HUES64 (cell line): Measurements from ENCODE around the gene OPN1LW.
"Not testable (repeated sequence)": the region's sequence is repeated elsewhere in the genome, so short reads cannot be mapped to it uniquely, and the experiment has no call there.

ENCODE experiments used
- H3K27ac ChIP-seq: 2 replicates; pipeline ENCODE4 v1.7.0; 2013; ENCODE audit warnings: low read depth, low read length, inconsistent platforms
- H3K27me3 ChIP-seq: 2 replicates; pipeline ENCODE4 v1.6.1; 2013; ENCODE audit warnings: mild to moderate bottlenecking, low read length; ENCODE audit not compliant: insufficient read depth
- H3K36me3 ChIP-seq: 2 replicates; pipeline ENCODE4 v1.6.1; 2013; ENCODE audit warnings: mild to moderate bottlenecking, low read length; ENCODE audit not compliant: insufficient read depth
- H3K4me1 ChIP-seq: 2 replicates; pipeline ENCODE4 v1.6.1; 2013; ENCODE audit warnings: mild to moderate bottlenecking, low read length, moderate library complexity; ENCODE audit not compliant: insufficient read depth
- H3K4me3 ChIP-seq: 2 replicates; pipeline ENCODE4 v1.5.1; 2013; ENCODE audit warnings: mild to moderate bottlenecking, low read length, moderate library complexity
- H3K9ac ChIP-seq: 2 replicates; pipeline ENCODE4 v1.6.1; 2013; ENCODE audit warnings: mild to moderate bottlenecking, low read depth, low read length
- H3K9me3 ChIP-seq: 2 replicates; pipeline ENCODE4 v1.6.1; 2013; ENCODE audit warnings: low read depth, low read length; ENCODE audit not compliant: insufficient read depth
- WGBS: fragments of 150-250, 120-280 bp; methylation state at CpG from one replicate; pipeline ENCODE4 v1.1.7; 2013; ENCODE audit warnings: missing lambda C conversion rate; 5-methylcytosine and 5-hydroxymethylcytosine counted together

Gene OPN1LW

GRCh38 chrX:154164902-154165301 lies 20.9 kb downstream of the OPN1LW start:
- no CpG with 5 or more reads among the region's 8 CpGs for WGBS
- not testable (repeated sequence) for H3K4me3 ChIP-seq, H3K9ac ChIP-seq, H3K36me3 ChIP-seq, H3K9me3 ChIP-seq, H3K27ac ChIP-seq, H3K27me3 ChIP-seq, H3K4me1 ChIP-seq

DNA sequence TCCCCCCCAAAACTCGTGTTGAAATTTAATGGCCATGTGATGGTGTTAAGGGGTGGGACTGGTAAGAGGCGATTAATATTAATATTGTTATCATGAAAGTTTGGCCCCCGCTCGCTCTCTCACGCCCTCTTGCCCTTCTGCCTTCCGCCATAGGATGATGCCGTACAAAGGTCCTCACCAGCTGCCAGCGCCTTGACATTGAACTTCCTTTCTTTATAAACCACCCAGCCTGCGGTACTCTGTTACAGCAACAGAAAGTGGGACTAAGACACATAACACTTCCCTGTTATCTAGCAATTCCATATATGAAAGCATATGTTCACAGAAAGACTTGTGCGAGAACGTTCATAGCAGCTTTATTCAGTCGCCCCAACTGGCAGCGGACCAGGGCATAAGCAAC lies 24.3 kb downstream of the OPN1LW start:
- WGBS: no CpG with 5 or more reads among the region's 13 CpGs
- not testable (repeated sequence) for H3K9me3 ChIP-seq, H3K9ac ChIP-seq, H3K36me3 ChIP-seq, H3K27ac ChIP-seq, H3K4me3 ChIP-seq, H3K27me3 ChIP-seq, H3K4me1 ChIP-seq

DNA sequence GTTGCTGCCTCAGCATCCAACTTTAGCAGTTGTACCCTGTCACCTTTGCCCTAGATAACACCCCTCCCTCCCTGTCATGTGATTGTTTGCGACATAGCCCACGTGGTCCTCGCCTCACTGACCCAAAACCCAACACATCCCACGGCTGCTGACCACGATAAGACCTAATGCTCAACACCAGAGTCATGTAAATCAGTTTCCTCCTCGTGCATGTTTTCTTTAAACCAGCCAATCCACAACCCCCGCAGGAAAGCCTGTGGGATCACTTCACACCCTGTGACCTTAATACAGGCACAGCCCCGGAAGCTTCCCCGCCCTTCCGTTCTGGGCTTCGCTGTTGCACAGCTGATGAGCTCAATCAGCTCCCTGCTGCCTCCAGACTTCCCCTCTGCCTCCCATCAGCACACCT lies 28.5 kb downstream of the OPN1LW start:
- not testable (repeated sequence) for H3K9me3 ChIP-seq, H3K27me3 ChIP-seq, H3K36me3 ChIP-seq, H3K4me3 ChIP-seq, H3K9ac ChIP-seq, H3K4me1 ChIP-seq, H3K27ac ChIP-seq
- WGBS: no CpG with 5 or more reads among the region's 11 CpGs

DNA sequence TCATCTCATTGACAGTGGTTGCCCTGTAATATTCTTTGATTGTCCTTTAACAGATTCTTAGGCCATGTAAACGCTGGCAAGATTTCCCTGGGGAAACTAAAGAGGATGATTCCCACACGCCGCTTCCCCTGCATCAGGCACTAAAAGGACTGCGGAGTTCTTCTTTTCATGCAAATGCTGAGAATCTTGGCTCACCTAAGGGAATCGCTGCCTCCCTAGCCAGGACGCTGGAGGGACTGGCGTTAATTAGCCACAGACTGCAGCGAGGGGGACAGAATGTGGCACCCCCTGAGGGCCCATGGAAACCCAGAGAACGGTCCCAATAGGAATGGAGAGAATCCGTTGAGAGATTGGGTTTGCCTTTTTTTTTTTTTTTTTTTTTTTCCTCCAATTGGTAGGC lies 30.3 kb downstream of the OPN1LW start:
- WGBS: no CpG with 5 or more reads among the region's 10 CpGs
- not testable (repeated sequence) for H3K4me1 ChIP-seq, H3K9me3 ChIP-seq, H3K4me3 ChIP-seq, H3K27me3 ChIP-seq, H3K27ac ChIP-seq, H3K36me3 ChIP-seq, H3K9ac ChIP-seq

- H3K9me3 ChIP-seq, H3K27ac ChIP-seq, H3K9ac ChIP-seq, H3K4me3 ChIP-seq, H3K36me3 ChIP-seq, H3K4me1 ChIP-seq, H3K27me3 ChIP-seq: not testable (repeated sequence)
- no CpG with 5 or more reads among the region's 14 CpGs for WGBS
Measured at GRCh38 chrX:154182296-154182695, 38.3 kb downstream of the OPN1LW start, which contains the start of gene OPN1MW. Gene OPN1MW (plus strand): TSS chrX:154182596. CDS start chrX:154182678, 82 bp downstream.

- not testable (repeated sequence) for H3K9ac ChIP-seq, H3K4me1 ChIP-seq, H3K27me3 ChIP-seq, H3K27ac ChIP-seq, H3K9me3 ChIP-seq, H3K36me3 ChIP-seq, H3K4me3 ChIP-seq
- WGBS: no CpG with 5 or more reads among the region's 8 CpGs
Measured at GRCh38 chrX:154183794-154184193, 39.8 kb downstream of the OPN1LW start.

GRCh38 chrX:154192846-154193245 lies 48.8 kb downstream of the OPN1LW start:
- WGBS: no CpG with 5 or more reads among the region's 8 CpGs

DNA sequence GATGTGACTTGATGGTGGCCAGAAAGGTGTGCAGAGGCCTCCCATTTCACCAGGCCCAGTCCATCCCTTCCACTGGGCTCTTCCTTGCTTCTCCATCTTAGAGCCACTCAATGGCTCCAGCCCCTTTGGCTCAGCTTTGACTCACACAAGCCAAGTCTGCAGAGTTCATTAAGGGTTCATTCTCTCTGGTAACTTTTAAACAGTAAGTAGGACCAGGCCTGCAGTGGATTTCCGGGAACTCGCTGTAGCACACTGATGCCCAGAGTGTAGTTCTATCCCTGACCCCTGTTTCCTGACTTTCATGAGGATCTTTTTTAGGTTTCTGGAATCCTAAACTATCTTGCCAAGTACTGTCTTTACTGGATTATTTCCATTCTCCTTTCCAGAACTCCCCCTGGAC lies 50.3 kb downstream of the OPN1LW start:
- H3K27ac ChIP-seq, H3K9ac ChIP-seq, H3K27me3 ChIP-seq, H3K9me3 ChIP-seq, H3K4me3 ChIP-seq, H3K4me1 ChIP-seq, H3K36me3 ChIP-seq: not testable (repeated sequence)
- WGBS: no CpG with 5 or more reads among the region's 2 CpGs

More at GRCh38 chrX:154192846-154193245, 48.8 kb downstream of the OPN1LW start:
- not testable (repeated sequence) for H3K36me3 ChIP-seq, H3K27me3 ChIP-seq, H3K4me3 ChIP-seq, H3K4me1 ChIP-seq, H3K9me3 ChIP-seq, H3K27ac ChIP-seq, H3K9ac ChIP-seq

GRCh38 chrX:154196466-154196865 lies 52.4 kb downstream of the OPN1LW start:
- not testable (repeated sequence) for H3K9me3 ChIP-seq, H3K27me3 ChIP-seq, H3K4me3 ChIP-seq, H3K9ac ChIP-seq, H3K27ac ChIP-seq, H3K4me1 ChIP-seq, H3K36me3 ChIP-seq
- no CpG with 5 or more reads among the region's 15 CpGs for WGBS
